HepG2 (cell line): Measurements from ENCODE around the gene ZBTB7B. TPM values are rescaled to one million over a fixed set of nuclear protein-coding genes. Genes with fewer than 3 reads are reported as not detected.

Source experiments
- AGO1 ChIP-seq: fragments of 200-400 bp; formaldehyde crosslinking; IDR thresholded peaks from 2 replicates; pipeline ENCODE4 v1.6.1; 2017; ENCODE audit warnings: mild to moderate bottlenecking, low read depth, low read length, moderate library complexity; ENCODE audit not compliant: poor library complexity, severe bottlenecking
- ARID3A ChIP-seq: IDR thresholded peaks from 2 replicates; pipeline ENCODE4 v1.6.1; 2012; ENCODE audit warnings: low read depth, low read length, improper control_type of control experiment
- ATAD3A ChIP-seq: sonication (generic); formaldehyde crosslinking; IDR thresholded peaks from 2 replicates; pipeline ENCODE4 v1.4.0; 2020; ENCODE audit warnings: missing genetic modification reagents
- ATF3 ChIP-seq: sonication (generic); formaldehyde crosslinking; IDR thresholded peaks from 2 replicates; pipeline ENCODE4 v1.4.0; 2020; ENCODE audit warnings: missing genetic modification reagents
- CREB3 ChIP-seq: sonication (generic); formaldehyde crosslinking; IDR thresholded peaks from 2 replicates; pipeline ENCODE4 v1.5.0; 2020; ENCODE audit warnings: missing genetic modification reagents
- ETS1 ChIP-seq: sonication (generic); formaldehyde crosslinking; IDR thresholded peaks from 2 replicates; pipeline ENCODE4 v1.4.0; 2020; ENCODE audit warnings: missing genetic modification reagents
- FOXM1 ChIP-seq: sonication (generic); formaldehyde crosslinking; IDR thresholded peaks from 2 replicates; pipeline ENCODE4 v1.5.0; 2020; ENCODE audit warnings: missing genetic modification reagents
- GATAD2A ChIP-seq: IDR thresholded peaks from 2 replicates; pipeline ENCODE4 v1.6.1; 2016
- HOXA3 ChIP-seq: sonication (generic); formaldehyde crosslinking; IDR thresholded peaks from 2 replicates; pipeline ENCODE4 v1.5.0; 2020; ENCODE audit warnings: missing genetic modification reagents
- IRF2 ChIP-seq: IDR thresholded peaks from 2 replicates; pipeline ENCODE4 v1.6.1; 2018; ENCODE audit warnings: missing genetic modification reagents, missing compliant biosample characterization
- NFAT5 ChIP-seq: sonication (generic); formaldehyde crosslinking; IDR thresholded peaks from 2 replicates; pipeline ENCODE4 v1.4.0; 2020; ENCODE audit warnings: missing genetic modification reagents
- PHF20 ChIP-seq: sonication (generic); formaldehyde crosslinking; IDR thresholded peaks from 2 replicates; pipeline ENCODE4 v1.5.0; 2020; ENCODE audit warnings: mild to moderate bottlenecking, missing genetic modification reagents
- SIX4 ChIP-seq: sonication (generic); formaldehyde crosslinking; IDR thresholded peaks from 2 replicates; pipeline ENCODE4 v1.4.0; 2020; ENCODE audit warnings: missing genetic modification reagents
- TFAP4 ChIP-seq: sonication (generic); IDR thresholded peaks from 2 replicates; pipeline ENCODE4 v1.6.1; 2016; ENCODE audit warnings: low read depth, borderline replicate concordance
- ZIK1 ChIP-seq: sonication (generic); formaldehyde crosslinking; IDR thresholded peaks from 2 replicates; pipeline ENCODE4 v1.5.0; 2020; ENCODE audit warnings: mild to moderate bottlenecking, low read depth, missing genetic modification reagents, borderline replicate concordance
- ZNF10 ChIP-seq: sonication (generic); formaldehyde crosslinking; IDR thresholded peaks from 2 replicates; pipeline ENCODE4 v1.4.0; 2020; ENCODE audit warnings: mild to moderate bottlenecking, low read depth, missing genetic modification reagents, borderline replicate concordance
- ZNF20 ChIP-seq: sonication (generic); formaldehyde crosslinking; IDR thresholded peaks from 2 replicates; pipeline ENCODE4 v1.4.0; 2020; ENCODE audit warnings: mild to moderate bottlenecking, moderate library complexity, missing genetic modification reagents
- ZNF343 ChIP-seq: sonication (generic); formaldehyde crosslinking; IDR thresholded peaks from 2 replicates; pipeline ENCODE4 v1.4.0; 2020; ENCODE audit warnings: mild to moderate bottlenecking, missing genetic modification reagents
- ZNF556 ChIP-seq: sonication (generic); formaldehyde crosslinking; IDR thresholded peaks from 2 replicates; pipeline ENCODE4 v1.4.0; 2020; ENCODE audit warnings: mild to moderate bottlenecking, missing genetic modification reagents, borderline replicate concordance
- ZNF883 ChIP-seq: sonication (generic); formaldehyde crosslinking; IDR thresholded peaks from 2 replicates; pipeline ENCODE4 v1.5.1; 2020; ENCODE audit warnings: mild to moderate bottlenecking, missing genetic modification reagents; ENCODE audit errors: not compliant biosample characterization
- polyA plus RNA-seq, 8 experiments: library from polyadenylated mRNA; depleted of rRNA in 3 of 8; stranded (reverse) in 7 of 8; unstranded in 1 of 8; fragments of >200 nt; fragmentation: Illumina TruSeq in 4 of 8; extraction: Trizol in 4 of 8; gene quantifications; 2 replicates each; pipeline versions ENCODE4 v1.2.1 to v1.2.3, GENCODE V29; 2011 to 2016; ENCODE audit warnings: low read depth in 4 of 8, missing spikeins in 1 of 8, mixed read lengths in 1 of 8; ENCODE audit not compliant: insufficient read depth in 1 of 8
- total RNA-seq, 5 experiments: library from RNA; depleted of rRNA; stranded (reverse); fragments of >200 nt; fragmentation: Illumina TruSeq; extraction: Trizol; gene quantifications; 2 replicates each; pipeline ENCODE4 v1.2.3, GENCODE V29; 2016; ENCODE audit warnings: low read depth in 1 of 5

ZBTB7B gene
- total and polyA plus RNA-seq, 2 of the 13 experiments (the other 11 are each of a cell fraction or from before 2014, with no cell fraction given): 15.5 to 17.5 TPM

- TF ChIP-seq NFAT5 (CRISPR knock-in tag): no peak
- TF ChIP-seq ZNF343 (CRISPR knock-in tag): no peak
- no peak for TF ChIP-seq AGO1
- TF ChIP-seq IRF2 (CRISPR knock-in tag): peak; percentile 78
- no peak for TF ChIP-seq ETS1 (CRISPR knock-in tag)
- no peak for TF ChIP-seq CREB3 (CRISPR knock-in tag)
- no peak for TF ChIP-seq ZNF20 (CRISPR knock-in tag)
- no peak for TF ChIP-seq ATAD3A (CRISPR knock-in tag)
- TF ChIP-seq ZNF556 (CRISPR knock-in tag): no peak; the same call in 1 of the 2 replicates
- TF ChIP-seq HOXA3 (CRISPR knock-in tag): peak; percentile 26; the same call in 1 of the 2 replicates
- TF ChIP-seq ARID3A: no peak
- peak; percentile 89 for TF ChIP-seq PHF20 (CRISPR knock-in tag)
- TF ChIP-seq FOXM1: no peak
- no peak for TF ChIP-seq TFAP4
- TF ChIP-seq ZNF883 (CRISPR knock-in tag): no peak
- TF ChIP-seq ZNF10 (CRISPR knock-in tag): no peak
- no peak; the same call in 1 of the 2 replicates for TF ChIP-seq GATAD2A
- TF ChIP-seq SIX4: no peak
- no peak for TF ChIP-seq ZIK1 (CRISPR knock-in tag)
- TF ChIP-seq ATF3 (CRISPR knock-in tag): no peak
These were observed 19.5 kb upstream of the ZBTB7B start, which contains the start of gene FLAD1 (continued) for GRCh38 chr1:154982897-154983648.
